Stimulated activated CD8-positive, alpha-beta memory T cell treated with anti-CD3 and anti-CD28 coated beads, Interleukin-15, amount 100 ng/mL, for 1 hour (primary cell): ENCODE data around the gene TMEM184B.
A peak's percentile ranks its signal among the peaks of the same experiment; 100 is the strongest.

Experiments
- DNase-seq: peaks from one replicate; pipeline ENCODE4 v3.0.0-alpha.2; 2020; ENCODE audit warnings: low read depth

Gene TMEM184B

DNA sequence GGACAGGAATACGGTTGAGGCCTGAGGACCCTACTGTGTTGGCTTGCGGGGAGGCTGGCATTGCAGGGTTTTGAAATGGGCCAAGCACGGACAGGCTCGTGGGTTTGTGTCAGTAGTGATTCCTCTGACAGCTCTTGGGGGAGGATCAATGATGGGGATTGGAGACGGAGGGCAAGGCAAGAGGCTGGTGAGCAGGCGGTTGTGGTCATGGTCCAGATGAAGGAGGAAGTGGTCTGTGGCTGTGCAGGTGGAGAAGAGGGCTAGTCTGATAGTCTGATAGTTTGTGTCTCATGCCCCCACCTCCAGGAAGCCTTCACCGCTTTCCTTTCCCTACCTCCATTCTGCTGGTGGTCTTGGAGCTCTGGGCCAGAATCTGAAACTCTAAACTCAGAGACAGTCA lies 68.0 kb downstream of the TMEM184B start:
- DNase-seq = no peak

DNA sequence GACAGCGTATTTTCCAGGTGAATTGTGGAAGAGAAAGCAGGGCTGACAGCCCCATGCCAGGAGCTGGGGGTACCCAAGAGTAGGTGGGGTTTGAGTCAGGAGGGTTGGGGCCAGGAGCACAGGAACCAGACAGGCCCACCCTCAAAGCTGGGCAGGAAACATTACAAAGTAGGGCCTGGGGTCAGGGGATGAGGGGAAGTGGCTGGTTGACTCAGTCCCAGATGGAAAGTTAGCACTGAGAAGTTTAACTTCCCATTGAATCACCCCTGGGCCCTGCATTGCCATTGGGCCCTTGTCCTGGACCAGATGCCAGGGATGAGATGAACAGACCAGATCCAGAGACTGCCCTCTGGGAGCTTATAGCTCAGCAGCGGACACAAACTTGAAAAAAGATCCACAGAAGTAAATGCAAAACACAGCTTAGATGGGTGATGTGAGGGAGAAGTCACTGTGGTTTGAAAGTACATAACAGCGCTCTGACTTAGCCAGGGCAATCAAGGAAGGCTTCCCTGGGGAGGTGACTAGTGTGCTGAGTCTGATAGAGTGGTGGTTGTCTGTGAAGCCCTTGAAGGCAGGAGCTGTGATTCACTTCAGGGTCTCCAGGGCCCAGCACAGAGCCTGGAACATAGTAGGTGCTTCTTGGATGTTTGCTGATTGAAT lies 68.8 kb downstream of the TMEM184B start:
- DNase-seq = no peak

DNA sequence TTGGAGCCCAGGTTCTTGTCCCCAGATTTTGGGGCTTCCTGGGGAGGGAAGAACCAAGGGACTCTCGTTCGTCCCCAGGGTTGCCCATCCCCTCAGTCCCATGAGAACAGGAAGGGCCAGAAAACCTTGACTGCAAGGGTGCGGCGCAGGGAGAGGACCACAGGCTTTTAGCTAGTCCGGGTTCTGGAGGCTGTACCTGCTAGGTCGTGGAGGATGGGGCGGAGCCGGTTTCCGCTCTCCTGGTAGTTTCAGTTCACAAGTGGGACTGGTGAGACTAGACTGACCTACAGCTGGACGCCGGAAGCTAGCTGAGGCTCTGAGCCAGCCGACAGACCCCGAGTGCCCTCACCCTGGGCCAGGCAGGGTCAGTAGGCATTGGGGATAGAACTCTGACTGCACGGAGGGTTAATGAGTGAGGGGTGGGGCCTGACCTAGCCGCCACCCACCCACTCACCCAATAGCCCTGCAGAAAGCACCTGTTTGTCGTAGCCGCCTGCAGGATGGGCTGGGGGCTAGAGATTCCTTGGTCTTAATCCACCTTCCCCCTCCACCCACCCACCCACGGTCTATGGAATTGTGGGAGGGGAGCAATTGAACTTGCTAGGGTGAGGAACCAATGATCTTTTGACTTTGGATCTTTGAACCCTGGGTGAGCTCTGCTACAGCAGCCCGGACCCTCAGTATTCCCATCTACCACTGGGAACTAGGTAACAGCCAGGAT lies 69.6 kb downstream of the TMEM184B start:
- DNase-seq = no peak

DNA sequence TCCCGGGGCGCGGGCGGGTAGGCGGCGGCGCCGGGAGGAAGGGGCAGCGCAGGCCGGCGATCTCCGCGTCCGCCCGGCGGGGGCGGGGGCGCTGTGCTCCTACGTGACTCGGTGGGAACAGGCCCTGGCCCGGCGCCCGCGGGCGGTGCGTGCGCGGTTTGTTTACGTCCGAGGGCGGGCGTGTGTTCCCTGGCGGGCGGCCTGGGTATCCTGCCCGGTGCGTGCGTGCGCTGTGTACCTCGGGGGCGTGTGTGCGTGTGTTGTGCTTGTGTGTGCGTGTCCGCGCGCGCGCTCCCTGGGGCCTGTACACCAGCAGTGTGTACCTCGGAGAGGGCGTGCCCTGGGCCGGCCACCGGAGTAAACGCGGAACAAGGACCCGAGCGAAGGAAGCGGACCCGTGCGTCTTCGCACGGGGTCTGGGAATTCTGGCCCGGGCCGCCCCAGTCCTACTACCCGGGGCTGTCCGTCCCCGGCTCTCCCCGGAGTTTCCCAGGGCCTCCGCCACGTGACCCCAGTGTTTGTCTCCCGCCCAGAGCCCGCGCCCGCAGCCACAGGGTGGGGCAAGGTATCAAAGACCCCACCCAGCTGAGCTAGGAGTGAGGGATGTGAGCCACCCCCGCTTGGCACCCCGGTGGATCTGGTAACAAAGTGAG lies 70.2 kb downstream of the TMEM184B start:
- DNase-seq = no peak

DNA sequence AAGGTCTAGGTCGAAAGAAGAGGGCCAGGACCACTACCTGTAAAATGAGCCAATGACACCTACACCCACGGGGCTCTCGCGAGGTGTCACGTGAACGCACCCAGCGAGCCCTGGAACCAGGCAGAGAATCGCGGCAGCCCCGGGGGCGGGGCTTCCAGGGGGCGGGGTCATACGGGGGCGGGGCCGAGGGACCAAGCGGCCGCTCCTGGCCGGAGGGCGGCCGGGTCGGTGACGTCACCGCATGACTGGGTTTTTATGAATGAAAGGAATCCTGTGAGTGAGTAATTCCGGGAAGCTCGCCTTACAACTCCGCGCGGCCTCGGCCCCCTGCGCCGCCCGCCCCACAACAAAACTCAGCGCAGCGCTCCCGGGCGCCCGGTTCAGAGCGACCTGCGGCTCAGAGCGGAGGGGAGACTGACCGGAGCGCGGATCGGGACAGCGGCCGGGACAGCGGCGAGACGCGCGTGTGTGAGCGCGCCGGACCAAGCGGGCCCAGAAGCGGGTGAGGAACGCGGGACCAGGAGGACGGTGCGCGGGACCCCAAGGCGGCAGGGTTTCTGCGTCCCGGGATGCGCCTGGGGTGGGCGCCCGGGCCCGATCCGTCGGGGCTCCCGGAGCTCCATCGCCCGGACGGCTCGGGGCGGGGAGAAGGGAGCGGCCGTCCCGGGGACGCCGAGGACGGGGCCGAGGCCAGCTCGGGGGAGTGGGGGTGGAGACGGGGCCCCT lies 70.9 kb downstream of the TMEM184B start, which contains the start of gene MAFF:
Gene MAFF (plus strand): TSS at position 284 of the 726 bp plus-strand sequence. CDS start 11,860 bp downstream, outside the sequence.
- DNase-seq = peak; percentile 69

DNA sequence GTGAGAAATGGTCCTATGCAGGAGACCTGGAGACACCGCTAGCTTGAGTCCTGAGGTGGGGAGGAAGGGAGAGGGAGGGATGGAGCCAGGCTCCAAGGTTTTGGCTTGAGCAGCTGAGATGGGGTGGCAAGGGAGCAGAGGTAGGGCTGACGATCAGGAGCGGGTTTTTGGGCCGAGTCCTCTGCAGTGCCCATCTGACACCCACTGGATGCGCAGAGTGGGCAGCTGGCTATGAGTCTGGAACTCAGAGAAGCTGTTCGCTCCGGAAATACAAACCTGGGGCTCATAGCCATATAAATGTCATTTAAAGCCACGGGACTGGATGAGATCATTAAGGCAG lies 71.5 kb downstream of the TMEM184B start:
- no peak for DNase-seq

DNA sequence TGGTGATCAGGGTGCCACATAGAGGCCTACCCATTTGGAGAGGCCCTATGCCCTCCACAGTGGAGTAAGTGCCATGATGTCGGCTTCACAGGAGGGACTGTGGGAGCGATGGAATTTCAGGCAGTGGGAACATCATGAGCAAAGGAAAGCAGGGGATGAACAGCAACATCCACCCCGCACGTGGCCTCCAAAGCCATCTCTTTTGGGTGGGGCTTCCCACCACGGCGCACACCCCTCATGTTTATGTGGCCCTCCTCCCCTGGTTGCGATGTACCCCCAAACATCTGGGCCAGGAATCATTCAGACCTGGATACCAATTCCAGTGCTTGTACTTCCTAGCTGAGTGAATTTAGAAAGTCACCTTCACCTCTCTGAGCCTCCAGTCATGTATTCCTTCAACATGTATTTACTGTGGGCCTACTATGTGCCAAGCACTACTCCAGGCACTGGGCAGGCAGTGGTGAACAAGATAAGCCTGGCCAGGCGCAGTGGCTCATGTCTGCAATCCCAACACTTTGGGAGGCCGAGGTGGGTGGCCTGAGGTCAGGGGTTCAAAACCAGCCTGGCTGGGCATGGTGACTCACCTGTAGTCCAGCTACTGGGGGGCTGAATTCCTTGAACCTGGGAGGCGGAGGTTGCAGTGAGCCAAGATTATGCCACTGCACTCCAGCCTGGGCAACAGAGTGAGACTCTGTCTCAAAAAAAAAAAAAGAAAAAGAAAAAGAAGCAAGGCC lies 72.8 kb downstream of the TMEM184B start:
- no peak for DNase-seq

DNA sequence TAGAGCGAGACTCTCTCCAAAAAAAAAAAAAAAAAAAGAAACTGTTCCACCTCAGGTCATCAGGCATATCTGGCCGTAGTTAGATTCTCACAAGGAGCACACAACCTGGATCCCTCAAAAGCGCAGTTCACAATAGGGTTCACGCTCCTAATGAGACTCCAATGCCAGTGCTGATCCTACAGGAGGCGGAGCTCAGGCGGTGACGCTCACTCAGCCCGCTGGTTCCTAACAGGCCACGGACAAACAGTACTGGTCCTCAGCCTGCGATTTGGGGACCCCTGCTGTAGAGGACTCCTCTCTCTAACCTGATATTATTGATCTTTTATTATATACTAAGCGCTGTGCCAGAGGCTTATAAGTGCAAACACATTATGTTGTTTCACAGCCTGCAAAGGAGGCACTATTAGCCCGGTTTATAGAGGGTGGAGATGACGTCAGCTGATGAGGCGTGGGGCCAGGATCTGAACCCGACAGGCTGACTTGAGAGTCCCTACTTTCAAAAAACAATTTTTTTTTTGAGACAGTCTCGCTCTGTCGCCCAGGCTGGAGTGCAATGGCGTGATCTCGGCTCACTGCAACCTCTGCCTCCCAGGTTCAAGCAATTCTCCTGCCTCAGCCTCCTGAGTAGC lies 75.9 kb downstream of the TMEM184B start:
- DNase-seq = no peak

DNA sequence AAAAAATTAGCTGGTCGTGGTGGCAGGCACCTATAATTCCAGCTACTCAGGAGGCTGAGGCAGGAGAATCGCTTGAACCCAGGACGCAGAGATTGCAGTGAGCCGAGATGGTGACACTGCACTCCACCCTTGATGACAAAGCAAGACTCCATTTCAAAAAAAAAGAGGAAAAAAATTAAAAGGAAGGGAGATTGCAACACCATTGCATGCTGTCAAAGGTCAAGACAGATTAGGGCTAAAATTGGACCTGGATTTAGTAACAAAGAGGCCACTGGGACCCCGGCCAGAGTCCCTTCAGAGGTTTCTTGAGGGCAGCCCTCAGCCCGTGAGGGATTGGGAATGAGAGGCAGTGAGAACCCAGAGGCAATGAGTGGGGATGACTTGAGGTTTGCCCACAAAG lies 79.2 kb downstream of the TMEM184B start:
- no peak for DNase-seq

DNA sequence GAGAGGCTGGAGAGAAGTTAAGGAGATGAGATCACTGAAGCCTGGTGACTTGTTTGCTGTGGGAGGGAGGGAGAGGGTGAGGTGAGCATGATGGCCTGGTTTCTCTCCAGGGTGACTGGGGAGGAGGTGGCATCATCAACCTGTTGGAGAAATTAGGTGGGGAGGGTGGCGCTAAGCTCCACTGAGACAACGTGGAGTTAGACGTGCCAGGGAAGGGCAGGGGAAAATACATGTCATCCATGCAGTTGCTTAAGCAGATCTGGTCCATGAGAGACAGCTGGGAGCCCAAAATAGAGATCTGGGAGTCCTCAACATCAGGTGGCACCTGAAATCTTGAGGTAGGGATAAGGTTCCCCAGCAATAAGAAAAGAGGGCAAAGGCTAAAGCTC lies 80.3 kb downstream of the TMEM184B start:
- DNase-seq = no peak

DNA sequence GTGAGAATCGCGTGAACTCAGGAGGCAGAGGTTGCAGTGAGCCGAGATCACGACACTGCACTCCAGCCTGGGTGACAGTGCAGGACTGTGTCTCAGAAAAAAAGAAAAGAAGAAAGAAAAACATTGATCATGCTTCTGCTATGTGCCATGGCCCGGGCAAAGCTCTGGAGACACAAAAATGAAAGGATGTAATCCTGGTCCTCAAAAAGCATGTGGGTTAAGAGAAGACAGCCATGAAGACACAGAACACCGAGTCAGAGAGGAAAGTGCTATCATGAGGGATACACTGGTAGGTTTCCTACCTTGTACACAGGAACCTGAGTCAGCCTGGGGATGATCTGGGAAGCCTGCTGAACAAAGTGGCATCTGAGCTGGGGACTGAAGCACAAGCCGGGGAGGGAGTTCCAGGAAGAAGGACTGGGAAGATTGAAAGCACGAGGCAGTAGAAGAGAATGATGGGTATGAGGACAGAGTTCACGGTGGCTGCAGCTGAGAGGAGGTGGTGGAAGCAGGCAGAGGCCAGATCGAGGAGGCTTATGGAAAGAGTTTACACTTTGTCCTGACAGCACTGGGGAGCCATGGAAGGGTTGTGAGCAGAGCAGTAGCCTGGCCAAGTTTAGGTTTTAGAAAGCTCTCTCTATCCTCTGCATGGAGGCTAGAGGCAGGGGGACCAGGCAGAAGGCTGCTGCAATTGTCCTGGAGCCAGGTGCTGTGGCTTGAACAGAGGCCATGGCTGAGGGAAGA lies 80.9 kb downstream of the TMEM184B start:
- no peak for DNase-seq

DNA sequence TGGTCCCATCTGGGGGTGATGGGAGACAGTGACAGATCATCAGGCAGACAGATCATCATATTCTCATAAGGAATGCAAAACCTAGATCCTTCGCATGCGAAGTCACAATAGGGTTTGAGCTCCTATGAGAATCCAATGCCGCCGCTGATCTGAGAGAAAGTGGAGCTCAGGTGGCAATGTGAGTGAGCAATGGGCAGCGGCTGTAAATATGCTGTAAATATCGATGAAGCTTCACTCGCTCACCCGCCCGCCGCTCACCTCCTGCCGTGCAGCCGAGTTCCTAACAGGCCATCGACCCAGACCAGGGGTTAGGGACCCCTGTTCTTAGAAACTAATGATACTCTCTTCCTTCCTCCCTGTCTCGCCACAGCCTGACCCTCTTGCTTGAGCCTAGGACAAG lies 81.8 kb downstream of the TMEM184B start:
- DNase-seq = no peak

DNA sequence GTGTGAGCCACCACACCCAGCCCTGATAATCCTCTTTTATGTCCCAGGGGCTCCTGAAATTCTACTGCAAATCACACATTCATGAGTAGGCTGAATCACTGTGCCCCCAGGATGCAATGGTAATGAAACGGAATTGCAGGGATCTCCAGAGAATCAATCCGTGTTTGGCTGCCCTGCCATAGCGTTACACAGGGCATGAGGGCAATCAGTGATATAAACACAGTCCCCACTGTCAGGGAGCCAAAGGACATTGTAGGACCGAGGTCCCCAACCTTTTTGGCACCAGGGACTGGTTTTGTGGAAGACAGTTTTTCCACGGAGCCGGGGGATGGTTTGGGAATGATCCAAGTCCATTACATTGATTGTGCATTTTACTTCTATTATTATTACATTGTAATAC lies 82.2 kb downstream of the TMEM184B start:
- no peak for DNase-seq

DNA sequence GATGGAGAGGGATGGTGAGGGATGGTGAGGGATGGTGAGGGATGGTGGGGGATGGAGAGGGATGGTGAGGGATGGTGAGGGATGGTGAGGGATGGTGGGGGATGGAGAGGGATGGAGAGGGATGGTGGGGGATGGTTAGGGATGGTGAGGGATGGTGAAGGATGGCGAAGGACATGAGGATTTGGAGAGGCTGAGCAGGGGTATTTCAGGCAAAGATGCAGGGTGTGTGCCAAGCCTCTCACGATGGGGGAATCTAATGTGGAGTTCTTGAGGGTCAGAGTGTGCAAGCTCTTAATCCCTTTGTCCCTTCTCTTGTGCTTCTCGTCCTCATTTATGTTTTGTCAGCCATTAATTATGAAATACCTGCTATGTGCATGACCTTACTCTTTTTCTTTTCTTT lies 83.7 kb downstream of the TMEM184B start:
- DNase-seq = no peak

DNA sequence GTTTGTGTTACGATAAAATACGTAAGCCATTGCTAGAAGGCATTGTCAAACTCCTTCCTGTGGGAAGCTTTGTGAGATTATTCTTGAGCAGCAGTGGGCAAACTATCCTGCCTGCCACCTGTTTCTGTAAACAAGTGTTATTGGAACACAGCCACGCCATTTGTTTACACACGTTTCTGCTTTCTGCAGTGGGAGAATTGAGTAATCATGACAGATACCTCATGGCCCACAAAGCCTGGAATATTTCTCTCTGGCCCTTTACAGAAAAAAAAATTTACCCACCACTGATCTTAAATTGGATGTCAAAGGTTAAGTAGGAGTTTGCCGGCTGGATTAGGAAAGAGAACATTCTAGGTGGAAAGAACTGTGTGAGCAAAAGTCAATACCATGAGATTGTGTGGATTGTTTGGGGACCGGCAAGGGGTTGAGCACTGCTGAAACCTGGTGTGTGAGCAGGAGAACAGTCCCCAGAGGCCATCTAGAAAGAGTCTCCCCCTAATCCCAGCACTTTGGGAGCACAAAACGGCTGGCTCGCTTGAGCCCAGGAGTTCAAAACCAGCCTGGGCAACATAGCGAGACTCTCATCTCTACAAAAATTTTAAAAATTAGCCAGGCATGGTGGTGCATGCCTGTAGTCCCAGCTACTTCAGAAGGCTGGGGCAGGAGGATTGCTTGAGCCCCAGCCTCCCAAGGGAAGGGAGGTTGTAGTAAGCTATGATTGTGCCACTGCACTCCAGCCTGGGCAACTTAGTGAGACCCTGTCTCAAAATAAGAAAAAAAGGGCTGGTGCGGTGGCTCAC lies 85.2 kb downstream of the TMEM184B start:
- no peak for DNase-seq

DNA sequence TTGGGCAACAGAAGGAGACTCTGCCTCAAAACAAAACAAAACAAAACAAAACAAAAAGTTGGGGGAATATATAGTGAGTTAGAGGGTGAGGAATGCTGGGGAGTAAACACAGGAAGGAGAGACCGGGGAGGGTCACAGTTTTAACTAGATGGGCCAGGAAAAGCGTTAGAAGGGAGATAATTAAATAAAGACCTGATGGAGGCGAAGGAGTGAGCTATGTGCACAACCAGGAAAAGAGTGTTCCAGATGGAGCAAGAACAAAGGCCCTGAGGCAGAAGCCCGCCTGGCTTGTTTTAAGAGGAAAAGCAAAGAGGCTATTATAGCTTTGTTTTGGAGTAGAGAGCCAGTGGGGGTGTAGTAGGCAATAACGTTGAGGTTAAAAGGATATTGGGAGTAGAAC lies 86.4 kb downstream of the TMEM184B start:
- DNase-seq = no peak

DNA sequence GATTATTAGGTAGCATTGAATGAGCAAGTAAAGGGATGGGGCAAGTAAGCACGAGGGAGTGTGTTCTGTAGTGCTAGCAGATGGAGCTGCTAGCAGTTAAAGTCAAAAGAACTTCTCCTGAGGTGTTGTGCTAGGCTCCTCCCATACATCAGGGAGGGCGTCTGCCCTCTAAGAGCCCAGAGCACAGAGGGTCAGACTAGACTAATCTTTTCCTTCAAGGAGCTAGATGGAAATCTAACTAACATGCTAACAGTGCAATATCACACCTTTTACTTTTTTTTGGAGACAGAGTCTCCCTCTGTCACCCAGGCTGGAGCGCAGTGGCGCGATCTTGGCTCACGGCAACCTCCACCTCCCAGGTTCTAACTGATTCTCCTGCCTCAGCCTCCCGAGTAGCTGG lies 88.0 kb downstream of the TMEM184B start:
- DNase-seq = no peak

DNA sequence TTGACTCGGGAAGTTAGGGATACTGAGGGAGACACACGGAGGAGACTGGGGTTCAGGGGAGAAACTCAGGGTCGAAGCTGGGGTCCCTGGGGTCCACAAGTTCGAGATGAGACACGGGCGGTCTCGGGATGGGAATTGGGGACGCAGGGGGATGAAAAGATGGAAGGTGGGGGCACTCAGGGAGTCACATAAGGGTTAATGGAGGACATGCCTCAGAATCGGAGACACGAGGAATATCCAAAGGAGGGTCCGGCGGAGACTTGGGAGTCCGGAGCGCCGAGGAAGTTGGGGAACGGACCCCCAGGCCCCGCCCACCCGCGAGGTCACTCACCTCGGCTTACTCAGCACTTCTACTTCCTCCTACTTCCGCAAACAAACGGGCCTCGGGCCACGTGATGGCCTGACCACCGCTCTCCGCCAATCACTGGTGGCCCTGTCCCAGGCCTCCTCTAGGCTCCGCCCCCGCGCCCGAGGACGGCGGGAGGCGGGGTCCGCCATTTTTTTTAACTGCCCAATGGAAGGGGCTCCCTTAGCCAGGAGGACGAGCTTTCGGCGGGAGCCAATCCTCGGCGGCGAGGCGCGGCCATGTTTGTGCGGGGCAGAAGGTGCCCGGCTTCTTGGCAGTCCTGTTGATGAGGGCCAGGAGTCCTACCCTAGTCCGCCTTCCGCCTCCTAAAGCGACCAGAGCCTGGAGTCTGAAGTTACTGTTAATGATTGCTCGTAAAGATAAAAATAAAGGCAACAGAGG lies 91.2 kb downstream of the TMEM184B start, which contains the start of gene PLA2G6:
Gene PLA2G6 (minus strand): TSS at position 378 of the 748 bp plus-strand sequence. CDS start 12,404 bp downstream, outside the sequence.
- peak; percentile 94 for DNase-seq

DNA sequence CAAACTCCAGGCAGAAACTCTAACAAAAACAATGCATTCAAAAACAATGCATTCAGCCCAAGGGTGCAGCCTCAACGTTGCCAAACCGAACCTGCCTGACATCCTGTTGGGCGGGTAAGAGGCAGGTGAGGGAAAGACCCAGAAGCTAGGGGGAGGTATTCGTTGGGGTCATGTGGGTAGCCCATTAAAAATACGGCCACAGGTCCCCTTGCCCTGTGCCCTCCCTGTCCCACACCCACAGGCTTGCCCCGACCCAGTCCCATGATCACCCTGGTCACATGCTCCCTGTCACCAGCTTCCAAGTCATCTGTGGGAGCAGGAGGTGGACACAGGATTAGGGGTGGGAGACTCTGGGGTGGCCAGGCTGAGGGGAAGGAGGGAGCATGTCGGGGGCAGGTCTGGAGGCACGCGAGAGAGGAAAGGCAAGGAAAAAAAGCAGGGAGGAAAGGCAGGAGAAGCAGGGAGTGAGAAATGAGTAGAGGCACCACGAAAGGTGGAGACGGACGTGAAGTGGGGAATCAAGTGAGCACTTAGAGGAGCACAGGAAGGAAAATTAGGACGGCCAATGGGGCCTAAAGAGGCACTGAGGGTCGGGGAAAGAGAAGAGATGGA lies 91.9 kb downstream of the TMEM184B start:
- DNase-seq = no peak
